Stimulated activated naive CD4-positive, alpha-beta T cell treated with Interleukin-2 at 50 U/mL for 16 hours (primary cell): ENCODE measurements around the gene GABRR3.
A peak's percentile ranks its signal among the peaks of the same experiment; 100 is the strongest.

Source experiments
- DNase-seq: peaks from one replicate; lab custom pipeline; 2025; lab: John Stamatoyannopoulos, UW

Gene GABRR3

GRCh38 chr3:98035208-98035607 lies at the start of gene GABRR3:
GABRR3 (minus strand) TSS chr3:98035315; CDS start chr3:98034987, 328 bp downstream.
- DNase-seq = no peak

GRCh38 chr3:98073486-98073885 lies 38.4 kb upstream of the GABRR3 start:
- DNase-seq = no peak

- no peak for DNase-seq
Measured at GRCh38 chr3:98070840-98071239, 35.7 kb upstream of the GABRR3 start.

GRCh38 chr3:98068824-98069223 lies 33.7 kb upstream of the GABRR3 start:
- DNase-seq = no peak

- DNase-seq = no peak
Measured at GRCh38 chr3:98058244-98058960, 23.3 kb upstream of the GABRR3 start.

GRCh38 chr3:98057631-98058030 lies 22.5 kb upstream of the GABRR3 start:
- no peak for DNase-seq

- no peak for DNase-seq
Measured at GRCh38 chr3:98056035-98056434, 20.9 kb upstream of the GABRR3 start.

GRCh38 chr3:98049271-98049670 lies 14.2 kb upstream of the GABRR3 start:
- DNase-seq = no peak

- DNase-seq = no peak
Measured at GRCh38 chr3:98048586-98048985, 13.5 kb upstream of the GABRR3 start.

GRCh38 chr3:98041350-98041749 lies 6.2 kb upstream of the GABRR3 start:
- DNase-seq = no peak

- DNase-seq = peak; percentile 51
Measured at GRCh38 chr3:98039322-98040024, 4.4 kb upstream of the GABRR3 start.

- DNase-seq = no peak
Measured at GRCh38 chr3:98038876-98039275, 3.8 kb upstream of the GABRR3 start.

GRCh38 chr3:98038286-98038685 lies 3.2 kb upstream of the GABRR3 start:
- no peak for DNase-seq

- DNase-seq = no peak
Measured at GRCh38 chr3:98034486-98034885, 629 bp downstream of the GABRR3 start.

GRCh38 chr3:98034036-98034435 lies 1.1 kb downstream of the GABRR3 start:
- DNase-seq = no peak

- no peak for DNase-seq
Measured at GRCh38 chr3:98032904-98033303, 2.2 kb downstream of the GABRR3 start.

GRCh38 chr3:98032265-98032664 lies 2.9 kb downstream of the GABRR3 start:
- no peak for DNase-seq

GRCh38 chr3:98029083-98029482 lies 6.0 kb downstream of the GABRR3 start:
- DNase-seq = no peak

GRCh38 chr3:98027085-98027446 lies 8.0 kb downstream of the GABRR3 start:
- no peak for DNase-seq

- no peak for DNase-seq
Measured at GRCh38 chr3:98026425-98027084, 8.6 kb downstream of the GABRR3 start.

- DNase-seq = no peak
Measured at GRCh38 chr3:98025392-98025945, 9.6 kb downstream of the GABRR3 start.

GRCh38 chr3:98022978-98023820 lies 11.9 kb downstream of the GABRR3 start:
- DNase-seq = peak; percentile 84
